Left lobe of liver (tissue), 2 donors: ENCODE measurements around the gene CCDC6. TPM values are rescaled to one million over a fixed set of nuclear protein-coding genes. Genes with fewer than 3 reads are reported as not detected.
"Not testable (repeated sequence)": the region's sequence is repeated elsewhere in the genome, so short reads cannot be mapped to it uniquely, and the experiment has no call there.

ENCODE experiments used
- ATAC-seq: fragments of 200-7000 bp; cut with Tn5 transposase; one replicate; pipeline ENCODE4 v1.9.1; 2020; ENCODE audit warnings: mild to moderate bottlenecking, moderate library complexity
- DNase-seq: peaks from one replicate; pipeline ENCODE4 v3.0.0-alpha.2; 2020; ENCODE audit warnings: low spot score
- total RNA-seq: library from RNA; stranded (reverse); gene quantifications from one replicate; pipeline ENCODE4 v1.2.1, GENCODE V29; 2021
- donor health status: DM: no; HTN: no; CAD: no; lungs with moderate emphysema.
- donor health status: DM: no; HTN: yes; CAD: no.

Gene CCDC6
- total RNA-seq, 1 donor from 2014 or later, result 8.4 TPM

DNA sequence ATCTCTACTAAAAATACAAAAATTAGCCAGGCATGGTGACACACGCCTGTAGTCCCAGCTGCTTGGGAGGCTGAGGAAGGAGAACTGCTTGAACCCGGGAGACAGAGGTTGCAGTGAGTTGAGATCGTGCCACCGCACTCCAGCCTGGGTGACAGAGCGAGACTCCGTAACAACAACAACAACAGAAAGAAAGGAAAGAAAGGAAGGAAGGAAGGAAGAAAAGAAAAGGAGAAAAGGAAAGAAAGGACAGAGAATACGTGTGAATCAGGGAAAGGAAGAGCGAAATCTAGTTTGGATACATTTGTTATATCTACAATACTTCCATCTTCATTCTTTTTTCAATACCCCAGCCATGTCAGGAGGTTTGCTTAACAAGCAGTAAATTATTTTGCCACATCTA is 21.5 kb downstream of the CCDC6 start:
- not testable (repeated sequence) for ATAC-seq, DNase-seq

DNA sequence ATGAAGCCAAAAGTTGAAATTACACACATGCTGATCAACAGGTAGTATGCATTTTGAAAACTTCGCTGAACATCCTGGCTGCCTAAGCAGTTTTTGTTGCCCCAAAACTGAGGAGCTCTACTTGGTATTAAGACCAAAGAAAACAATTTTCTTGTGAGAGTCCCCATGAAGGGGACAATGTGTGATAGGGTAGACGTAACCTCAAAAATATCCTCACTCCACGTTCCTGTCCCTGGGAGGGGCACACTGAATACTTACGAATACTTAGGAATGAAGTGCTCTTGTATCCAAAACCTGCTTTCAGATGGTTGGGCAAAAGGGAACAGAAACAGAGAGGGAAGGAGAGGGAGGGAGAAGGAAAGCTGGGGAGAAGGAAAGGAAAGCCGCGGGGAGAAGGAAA is 24.7 kb downstream of the CCDC6 start:
- ATAC-seq (no peak), DNase-seq (no peak)

DNA sequence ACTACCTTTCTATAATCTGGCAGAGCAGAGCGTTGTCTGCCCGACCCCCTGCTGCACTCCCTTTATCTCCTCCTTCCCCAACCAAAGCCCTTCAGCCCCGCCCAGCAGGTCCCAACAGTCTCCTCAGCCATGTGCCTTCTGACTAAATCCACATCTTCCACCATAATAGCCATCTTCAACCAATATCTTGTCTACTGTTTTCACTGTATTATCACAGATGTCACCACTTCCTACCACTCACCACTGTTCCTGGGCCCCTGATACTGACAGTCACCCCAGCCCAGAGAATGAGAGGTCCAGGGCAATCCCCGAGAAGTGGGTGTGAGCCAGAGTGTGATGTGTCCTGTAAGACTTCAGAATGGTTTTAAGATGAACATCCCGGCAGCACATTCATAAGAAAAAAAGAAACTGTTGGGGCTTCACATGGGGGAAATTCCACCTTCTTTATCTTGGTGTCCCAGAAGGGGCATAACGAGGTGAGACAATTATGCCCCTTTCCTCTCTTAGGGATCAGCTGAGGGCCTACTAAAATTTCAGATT is 25.3 kb downstream of the CCDC6 start:
- DNase-seq (no peak), ATAC-seq (no peak)

DNA sequence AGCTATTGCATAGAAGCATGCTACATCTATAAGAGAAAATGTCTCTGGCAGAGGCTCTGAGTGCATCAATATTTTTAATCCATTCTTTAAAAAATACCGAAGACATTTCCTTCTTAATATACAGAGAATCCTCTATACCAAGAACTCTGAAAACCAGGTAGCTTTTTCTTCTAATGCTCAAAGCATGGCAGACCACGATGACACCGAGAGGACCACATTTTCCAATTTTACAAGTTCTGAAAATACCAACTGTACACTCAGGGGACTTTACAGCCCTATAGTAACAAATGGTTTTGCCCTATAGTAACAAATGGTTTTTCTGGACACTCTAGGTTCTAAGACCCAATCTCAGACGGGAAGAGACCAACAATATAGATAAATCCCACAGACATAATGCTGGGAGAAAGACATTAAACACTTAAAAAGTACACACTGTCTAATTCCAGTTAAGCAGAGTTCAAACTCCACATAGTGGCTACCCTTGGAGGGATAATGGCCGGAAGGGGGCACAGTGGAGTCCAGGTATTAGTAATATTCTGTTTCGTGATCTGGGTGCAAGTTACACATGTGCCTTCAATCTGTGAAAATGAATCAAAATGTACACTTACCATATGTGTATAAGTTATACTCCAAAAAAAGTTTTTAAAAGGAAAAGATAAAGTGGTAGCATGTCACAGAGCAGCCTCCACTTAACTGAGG is 26.2 kb downstream of the CCDC6 start:
- no peak for DNase-seq
- ATAC-seq, result no peak

DNA sequence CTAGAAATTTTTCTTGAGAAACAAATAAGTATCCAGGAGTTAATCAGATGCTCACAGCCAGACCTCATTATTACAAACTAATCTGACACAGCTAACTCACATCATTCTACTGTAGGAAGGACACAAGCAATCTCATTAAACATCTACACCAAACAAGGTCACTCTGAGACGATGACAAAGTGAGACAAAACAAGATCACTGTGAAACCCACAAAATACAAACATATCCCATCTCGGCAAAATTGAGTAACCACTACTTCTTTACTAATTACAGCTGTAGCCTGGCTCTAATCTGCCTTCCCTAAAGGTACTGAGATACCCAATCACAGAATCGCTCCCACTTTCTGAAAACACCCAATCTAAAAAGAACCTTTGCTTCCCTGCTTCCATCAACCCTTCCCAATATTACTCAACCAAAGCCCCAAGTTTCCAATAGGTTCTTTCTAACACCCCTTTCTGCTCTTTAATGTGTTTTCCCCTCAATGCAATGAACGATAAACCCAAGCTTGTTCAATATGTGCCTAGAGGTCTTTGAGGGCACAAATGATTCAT is 26.9 kb downstream of the CCDC6 start:
- no peak for DNase-seq
- no peak for ATAC-seq

DNA sequence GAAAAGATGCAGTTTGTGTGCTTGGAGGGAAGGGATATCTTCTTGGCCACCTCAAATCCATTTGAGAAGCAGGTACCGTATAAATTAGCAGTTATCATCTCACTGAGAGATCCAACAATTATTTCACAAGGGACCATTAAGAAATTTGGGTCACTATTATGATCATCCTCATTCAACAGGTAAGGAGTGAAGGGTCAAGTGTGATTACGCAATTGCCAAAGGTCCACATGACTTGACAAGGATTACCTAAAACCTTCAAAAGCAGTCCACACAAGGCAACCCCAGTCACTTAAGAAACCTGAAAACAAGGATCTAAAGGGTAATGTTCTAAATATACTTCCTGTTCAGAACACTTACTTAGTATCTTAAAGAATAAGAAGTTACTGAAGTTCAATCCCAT is 27.4 kb downstream of the CCDC6 start:
- peak; percentile 41 for ATAC-seq

DNA sequence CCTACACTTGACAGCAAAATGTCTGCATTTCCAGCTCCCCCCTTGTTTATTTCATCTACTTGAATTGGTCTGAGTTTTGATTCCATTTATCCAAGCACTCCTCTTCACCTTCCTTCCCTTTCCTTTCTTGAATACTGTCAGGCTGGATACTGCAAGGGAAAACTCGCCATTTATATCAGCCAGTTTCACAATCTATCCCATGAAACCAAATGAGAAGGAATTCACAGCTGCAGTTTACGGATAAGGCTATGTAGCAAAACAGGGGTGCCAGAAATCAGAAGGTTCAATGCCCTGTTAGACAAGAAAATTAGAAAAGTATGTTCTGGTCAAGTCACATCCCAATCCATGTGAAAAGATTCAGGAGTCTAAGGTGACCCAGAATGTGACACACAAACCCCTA is 28.1 kb downstream of the CCDC6 start:
- DNase-seq (no peak), ATAC-seq (no peak)

More for the DNA sequence above, 27.4 kb downstream of the CCDC6 start:
- DNase-seq, result no peak

DNA sequence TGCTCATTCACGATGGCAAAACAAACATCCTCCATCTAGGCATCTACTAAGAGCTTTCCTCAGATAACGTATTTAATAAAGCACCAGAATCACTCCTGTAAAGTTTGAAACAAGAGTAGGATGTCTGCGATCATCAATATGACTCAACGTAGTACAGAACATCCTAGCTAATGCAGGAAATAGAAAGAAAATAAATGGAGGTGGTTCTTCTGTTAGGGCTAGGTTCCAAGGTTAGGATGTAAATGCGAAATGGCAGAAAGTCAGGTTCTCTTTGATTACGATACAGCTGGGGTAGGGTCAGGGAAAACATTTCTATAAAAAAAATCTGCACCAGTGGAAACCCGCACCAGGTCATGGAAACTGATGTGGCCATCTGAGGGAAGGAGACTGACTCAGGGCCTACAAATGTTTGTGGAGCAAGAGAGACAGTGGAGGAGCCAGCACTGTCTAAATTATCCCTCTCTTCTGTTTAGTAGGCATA is 29.1 kb downstream of the CCDC6 start:
- DNase-seq, result no peak
- ATAC-seq, result no peak

DNA sequence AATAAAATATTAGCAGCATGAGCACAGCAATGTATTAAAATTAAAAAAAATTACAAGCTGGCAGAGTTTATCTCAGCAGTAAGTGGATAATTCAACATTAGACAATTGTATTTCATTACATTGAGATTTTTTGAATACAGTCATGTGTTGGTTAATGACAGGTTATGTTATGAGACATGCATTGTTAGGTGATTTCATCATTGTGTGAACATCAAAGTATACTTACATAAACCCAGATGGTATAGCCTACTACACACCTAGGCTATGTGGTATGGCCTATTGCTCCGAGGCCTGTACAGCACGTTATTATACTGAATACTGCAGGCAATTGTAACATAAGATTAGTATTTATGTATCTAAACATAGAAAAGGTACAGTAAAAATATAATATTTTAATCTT is 29.7 kb downstream of the CCDC6 start:
- ATAC-seq, result no peak

DNA sequence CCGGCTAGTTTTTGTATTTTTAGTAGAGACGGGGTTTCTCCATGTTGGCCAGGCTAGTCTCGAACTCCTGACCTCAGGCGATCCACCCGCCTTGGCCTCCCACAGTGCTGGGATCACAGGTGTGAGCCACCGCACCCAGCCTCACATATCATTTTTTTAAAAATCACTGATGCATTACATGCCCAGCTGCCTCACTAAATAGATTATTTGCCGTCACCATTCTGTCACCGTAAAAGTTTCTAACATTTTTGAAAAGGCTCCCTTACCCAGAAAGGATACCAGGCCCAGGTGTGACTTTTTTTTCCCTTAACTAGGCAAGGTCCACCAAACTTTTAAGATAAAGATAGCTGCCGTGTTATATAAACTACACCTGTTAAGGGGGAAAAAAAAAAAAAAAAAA is 30.1 kb downstream of the CCDC6 start:
- ATAC-seq, DNase-seq: not testable (repeated sequence)

More for the DNA sequence above, 29.7 kb downstream of the CCDC6 start:
- DNase-seq, result no peak

DNA sequence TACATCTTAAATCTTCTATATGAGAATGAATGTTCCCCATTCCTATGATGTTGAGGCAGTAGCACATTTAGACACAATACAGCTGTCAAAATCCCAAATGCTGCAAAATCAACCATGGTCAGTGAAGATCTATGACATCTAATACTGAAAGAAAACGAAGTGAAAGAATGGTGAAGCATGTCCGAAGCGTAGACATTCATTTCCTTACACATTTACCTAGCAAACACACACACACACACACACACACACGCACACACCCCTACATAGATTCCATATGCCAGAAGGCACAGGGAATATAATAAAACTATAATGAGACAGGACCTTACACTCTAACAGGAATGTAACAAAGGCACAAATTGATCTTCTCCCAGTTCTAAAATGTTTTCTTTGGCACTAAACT is 32.5 kb downstream of the CCDC6 start:
- ATAC-seq (no peak), DNase-seq (no peak)

DNA sequence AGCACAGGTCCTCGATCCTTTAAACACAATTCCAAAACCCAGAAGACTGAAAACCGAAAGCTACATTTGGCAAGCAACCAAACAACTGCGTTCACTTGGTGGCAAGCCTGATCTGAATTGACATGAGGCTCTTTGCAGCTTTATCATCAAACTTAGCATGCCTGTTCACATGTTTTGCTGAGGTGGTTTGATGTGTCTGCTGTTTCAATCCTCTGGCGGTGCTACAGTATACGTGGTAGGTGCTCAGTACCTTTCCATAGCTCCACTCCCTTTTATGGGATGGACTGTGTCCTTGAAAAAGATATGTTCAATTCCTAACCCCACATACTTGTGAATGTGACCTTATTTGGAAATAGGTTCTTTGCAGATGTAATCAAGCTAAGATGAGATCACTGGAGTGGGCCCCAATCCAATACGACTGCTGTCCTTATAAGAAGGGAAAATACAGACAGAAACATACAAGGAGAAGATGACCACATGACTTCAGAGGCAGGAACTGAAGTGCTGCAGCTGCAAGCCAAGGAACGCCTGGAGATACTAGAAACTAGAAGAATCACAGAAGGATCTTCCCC is 33.4 kb downstream of the CCDC6 start:
- ATAC-seq (peak; percentile 46), DNase-seq (no peak)

DNA sequence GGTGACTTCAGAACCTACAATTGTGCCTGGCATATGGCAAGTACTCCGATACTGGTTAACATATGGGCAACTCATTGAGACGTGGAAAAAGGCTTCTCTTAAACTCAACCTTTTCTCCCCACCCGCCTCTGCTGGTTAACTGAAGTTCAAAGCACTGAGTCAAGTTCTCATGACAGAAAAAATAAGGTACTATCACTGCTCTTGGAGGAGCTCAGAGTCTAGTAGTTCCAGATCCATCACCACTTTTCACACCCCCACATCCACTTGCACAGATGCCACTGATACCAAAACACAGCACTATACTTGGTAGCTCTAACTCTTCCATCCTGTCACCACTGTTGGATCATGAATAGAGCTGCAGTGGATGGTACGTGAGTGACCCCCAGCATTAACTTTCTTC is 36.2 kb downstream of the CCDC6 start:
- ATAC-seq (no peak), DNase-seq (no peak)

DNA sequence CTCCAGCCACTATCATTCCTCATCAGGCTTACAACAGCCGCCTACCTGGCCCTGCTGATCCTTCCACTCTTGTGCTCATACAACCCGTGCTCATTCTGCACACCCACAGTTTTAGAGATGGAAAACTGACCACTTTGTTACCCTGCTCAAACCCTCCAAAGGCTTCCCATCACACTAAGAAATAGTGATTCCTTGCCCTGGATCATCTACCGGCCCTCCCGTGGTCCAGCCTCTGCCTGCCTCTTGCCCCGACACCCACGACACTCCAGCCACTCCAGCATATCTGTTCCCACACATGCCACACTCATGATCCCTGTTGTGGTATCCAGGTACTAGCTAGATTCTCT is 36.8 kb downstream of the CCDC6 start:
- no peak for ATAC-seq
- DNase-seq, result no peak

DNA sequence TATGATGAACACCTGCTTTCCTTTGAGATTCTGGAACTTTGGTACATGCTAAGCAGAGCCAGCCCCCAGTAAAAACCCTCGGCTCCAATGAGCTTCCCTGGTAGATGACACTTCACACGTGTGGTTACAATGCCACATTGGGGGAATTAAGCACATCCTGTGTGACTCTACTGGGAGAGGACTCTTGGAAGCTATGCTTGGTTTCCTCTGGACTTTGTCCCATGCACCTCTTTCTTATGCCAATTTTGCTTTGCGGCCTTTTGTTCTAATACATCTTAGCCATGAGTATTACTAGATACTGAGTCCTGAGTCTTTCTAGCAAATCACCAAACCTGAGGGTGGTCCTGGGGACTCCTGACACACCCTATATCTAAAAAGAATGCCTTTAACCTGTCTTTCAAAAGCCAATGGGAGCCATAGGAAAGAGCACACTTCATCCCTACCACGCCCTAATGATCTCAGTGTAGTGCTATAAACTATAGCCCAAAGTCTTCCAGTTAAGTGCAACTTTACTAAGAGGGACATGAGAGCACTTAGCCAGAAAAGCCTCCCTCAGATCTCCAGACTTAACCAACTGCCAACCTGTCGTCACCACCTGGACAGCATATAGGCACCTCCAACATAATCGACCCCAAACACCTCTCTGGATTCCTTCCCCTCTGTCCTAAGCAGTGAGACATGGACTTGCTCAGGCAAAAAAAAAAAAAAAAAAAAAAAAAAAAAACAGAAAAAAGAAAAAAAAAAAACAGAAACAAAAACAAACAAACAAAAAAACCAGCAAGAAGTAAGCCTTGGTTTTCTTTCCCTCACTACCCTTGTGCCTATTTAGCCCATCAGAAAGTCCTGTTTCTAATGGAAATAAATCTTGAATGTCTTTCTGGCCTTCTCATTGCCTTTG is 37.4 kb downstream of the CCDC6 start:
- no peak for DNase-seq
- ATAC-seq, result peak; percentile 31

DNA sequence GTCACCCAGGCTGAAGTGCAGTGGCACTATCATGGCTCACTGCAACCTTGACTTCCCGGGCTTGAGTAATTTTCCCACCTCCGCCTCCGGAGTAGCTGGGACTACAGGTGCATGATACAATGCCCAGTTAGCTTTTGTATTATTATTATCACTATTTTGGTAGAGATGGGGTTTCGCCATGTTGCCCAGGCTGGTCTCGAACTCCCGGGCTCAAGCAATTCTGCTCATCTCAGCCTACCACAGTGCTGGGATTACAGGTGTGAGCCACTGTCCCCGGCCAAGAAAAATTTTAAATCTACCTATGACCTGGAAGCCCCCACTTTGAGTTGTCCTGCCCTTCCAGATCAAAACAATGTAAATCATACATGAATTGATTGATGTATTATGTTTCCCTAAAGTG is 38.8 kb downstream of the CCDC6 start:
- DNase-seq (no peak), ATAC-seq (no peak)

DNA sequence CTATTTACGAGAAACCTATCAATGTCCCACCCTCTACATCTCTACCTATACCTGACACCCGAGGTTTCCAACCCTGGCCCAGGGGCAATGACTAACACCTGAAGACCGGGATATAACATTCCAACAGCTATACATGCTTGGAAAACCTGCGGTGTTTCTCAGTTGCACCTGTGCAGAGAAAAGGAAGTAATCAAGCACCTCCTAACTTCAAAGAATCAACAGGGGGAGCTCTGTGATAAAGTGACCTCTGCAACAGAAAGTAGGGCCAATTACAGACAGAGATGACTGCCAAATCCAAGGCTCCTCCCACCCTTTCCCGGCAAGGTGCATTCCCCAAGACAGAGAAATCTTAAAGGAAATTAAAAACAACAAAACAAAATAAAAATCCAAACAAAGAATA is 41.3 kb downstream of the CCDC6 start:
- peak; percentile 49 for DNase-seq

DNA sequence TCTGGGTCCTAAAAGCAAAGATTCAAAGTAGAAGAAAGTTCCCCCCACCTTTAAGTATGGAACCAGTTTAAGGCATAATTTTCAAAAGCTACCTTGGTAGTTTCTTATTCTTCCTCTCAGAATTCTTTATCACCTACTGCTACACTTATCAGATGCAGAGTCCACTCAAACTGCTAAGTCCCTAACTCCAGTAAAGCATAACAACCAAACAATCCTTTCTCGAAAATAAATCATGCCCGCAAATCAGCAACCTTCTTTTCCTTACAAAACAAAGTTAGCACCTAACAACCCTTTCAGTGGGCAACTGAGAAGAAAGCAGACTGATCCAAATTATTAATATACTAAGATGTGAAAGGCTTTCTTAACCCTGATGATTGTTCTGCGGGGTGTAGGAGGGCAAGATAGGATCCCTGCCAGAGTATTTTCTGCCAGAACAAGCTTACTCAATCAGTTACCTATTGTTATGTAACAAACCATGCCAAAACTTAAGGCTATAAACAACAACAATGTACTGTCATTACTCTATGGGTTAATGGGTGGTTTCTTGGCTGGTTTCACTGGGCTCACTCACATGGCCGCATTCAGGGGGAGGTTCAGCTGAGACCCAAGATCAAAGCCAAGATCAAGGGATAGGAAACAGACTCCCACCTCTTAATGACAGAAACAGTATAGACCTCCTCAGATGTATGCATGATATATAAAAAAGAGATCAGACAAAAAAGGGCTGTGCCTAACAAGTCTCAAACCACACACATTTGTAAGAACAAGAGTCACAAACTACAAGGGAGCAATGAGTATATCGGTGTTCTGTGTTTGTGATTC is 42.0 kb downstream of the CCDC6 start:
- peak; percentile 54 for ATAC-seq
- DNase-seq, result no peak

More for the DNA sequence above, 41.3 kb downstream of the CCDC6 start:
- ATAC-seq, result peak; percentile 93

DNA sequence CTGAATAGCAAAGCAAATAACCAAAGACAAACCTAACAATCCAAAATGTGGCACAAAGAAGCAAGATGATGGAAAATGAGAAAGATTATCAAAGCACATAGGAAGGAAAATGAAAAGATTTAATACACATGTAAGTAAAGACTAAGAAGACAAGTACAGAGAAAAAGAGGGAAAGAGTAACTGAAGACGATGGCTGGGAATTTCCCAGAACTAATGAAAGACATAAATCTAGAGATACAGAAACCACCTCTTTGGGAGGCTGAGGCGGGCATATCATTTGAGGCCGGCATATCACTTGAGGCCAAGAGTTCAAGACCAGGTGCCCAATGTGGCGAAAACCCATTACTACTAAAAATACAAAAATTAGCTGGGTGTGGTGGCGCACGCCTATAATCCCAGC is 46.8 kb downstream of the CCDC6 start:
- ATAC-seq (no peak), DNase-seq (no peak)

DNA sequence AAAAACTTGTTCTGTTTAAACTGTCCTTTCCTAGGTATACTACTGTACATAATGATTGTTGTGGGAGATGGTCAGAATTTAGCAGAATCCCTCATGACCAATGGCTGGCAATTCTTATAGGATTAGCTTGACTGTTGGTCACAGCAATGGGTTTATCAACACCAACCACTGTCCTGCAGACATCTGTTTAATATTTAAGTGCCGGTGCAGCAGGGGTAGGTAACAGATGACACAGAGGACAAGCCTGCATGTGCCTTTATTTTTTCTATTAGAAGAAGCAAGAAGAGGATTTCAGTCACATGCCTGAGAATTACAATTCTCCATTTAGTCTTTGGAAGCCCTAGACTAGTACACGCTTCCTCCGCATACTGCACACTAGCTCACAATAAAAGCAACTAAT is 48.4 kb downstream of the CCDC6 start:
- ATAC-seq, result no peak

More for the DNA sequence above, 48.4 kb downstream of the CCDC6 start:
- no peak for DNase-seq
